SKM-1 treated with dmso at 0.1 percent for 144 hours (cell line): ENCODE data around the gene RANBP6.

Source experiments
- DNase-seq: peaks from one replicate; lab custom pipeline; 2025; ENCODE audit not compliant: unreplicated experiment; lab: John Stamatoyannopoulos, UW

Gene RANBP6

GRCh38 chr9:6007058-6007769, 8.2 kb downstream of the RANBP6 start:
- peak; percentile 86 for DNase-seq

GRCh38 chr9:6006749-6007057, 8.7 kb downstream of the RANBP6 start:
- DNase-seq: no peak

- no peak for DNase-seq
These were observed 14.5 kb downstream of the RANBP6 start for GRCh38 chr9:6000955-6001354.

GRCh38 chr9:5999443-6000101, 15.9 kb downstream of the RANBP6 start:
- DNase-seq: no peak

GRCh38 chr9:5994493-5994892, 20.9 kb downstream of the RANBP6 start:
- no peak for DNase-seq

GRCh38 chr9:5988265-5988664, 27.2 kb downstream of the RANBP6 start:
- DNase-seq: no peak

GRCh38 chr9:5983042-5983441, 32.4 kb downstream of the RANBP6 start:
- DNase-seq: no peak

GRCh38 chr9:5982317-5982716, 33.1 kb downstream of the RANBP6 start:
- DNase-seq: no peak

- DNase-seq: no peak
These were observed 36.9 kb downstream of the RANBP6 start for GRCh38 chr9:5978523-5978922.

GRCh38 chr9:5976674-5977397, 38.6 kb downstream of the RANBP6 start:
- no peak for DNase-seq

GRCh38 chr9:5971740-5972139, 43.7 kb downstream of the RANBP6 start:
- no peak for DNase-seq
